Mucosa of stomach (tissue), 1 donor: ENCODE data around the gene NAGA.
"Not testable (repeated sequence)": the region's sequence is repeated elsewhere in the genome, so short reads cannot be mapped to it uniquely, and the experiment has no call there.

Experiments
- H3K27me3 ChIP-seq: one replicate; pipeline ENCODE4 v1.7.0; 2013; ENCODE audit warnings: mild to moderate bottlenecking, low read length; ENCODE audit not compliant: control insufficient read depth, insufficient read depth
- H3K36me3 ChIP-seq: one replicate; pipeline ENCODE4 v1.7.0; 2013; ENCODE audit warnings: low read length; ENCODE audit not compliant: control insufficient read depth, insufficient read depth
- H3K4me1 ChIP-seq: one replicate; pipeline ENCODE4 v1.7.0; 2013; ENCODE audit warnings: mild to moderate bottlenecking, low read length; ENCODE audit not compliant: control insufficient read depth, insufficient read depth
- H3K4me3 ChIP-seq: one replicate; pipeline ENCODE4 v1.7.0; 2013; ENCODE audit warnings: low read length
- H3K9ac ChIP-seq: one replicate; pipeline ENCODE4 v1.7.0; 2013; ENCODE audit warnings: mild to moderate bottlenecking, low read length, moderate library complexity
- H3K9me3 ChIP-seq: one replicate; pipeline ENCODE4 v1.7.0; 2013; ENCODE audit warnings: mild to moderate bottlenecking, low read length, moderate library complexity; ENCODE audit not compliant: control insufficient read depth
- donor health status: Pancreatic carcinoma.

The NAGA gene

DNA sequence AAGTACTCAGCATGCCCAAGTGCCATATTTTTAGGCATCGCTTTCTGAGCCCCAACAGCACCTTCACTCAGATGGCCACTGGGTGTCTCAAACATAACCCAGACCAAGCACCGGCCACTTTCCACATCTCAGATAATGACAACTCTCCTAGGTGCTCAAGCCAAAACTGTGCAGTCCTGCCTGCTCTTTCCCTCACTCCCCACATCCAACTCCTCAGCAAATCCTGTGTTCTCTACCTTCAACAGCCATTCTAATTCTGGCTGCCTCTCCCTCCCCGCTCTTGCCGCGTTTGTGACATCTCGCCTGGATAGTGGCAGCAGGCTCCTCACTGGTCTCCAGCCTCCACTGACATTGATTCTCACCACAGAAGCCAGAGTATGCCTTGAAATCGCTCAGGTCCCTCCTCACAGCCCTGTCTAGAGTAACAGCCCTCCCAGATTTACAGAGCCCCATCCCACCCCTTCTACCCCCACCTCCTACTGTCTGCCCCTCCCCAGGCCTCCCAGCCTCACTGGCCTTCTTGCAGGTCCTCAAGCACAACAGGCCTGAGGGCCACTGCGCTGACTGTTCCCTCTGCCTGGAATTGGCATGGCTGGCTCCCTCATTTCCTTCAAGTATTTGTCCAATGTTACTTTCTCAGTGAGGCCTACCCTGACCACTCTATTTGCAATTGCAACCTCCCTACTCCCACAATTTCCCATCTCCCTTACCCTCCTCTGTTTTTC lies 2.2 kb upstream of the NAGA start:
- H3K27me3 ChIP-seq, result no peaks in the 10 kb centered on the region
- H3K9ac ChIP-seq, result no peak overlapping the region
- H3K4me1 ChIP-seq, result peaks cover 39% of the 10 kb centered on the region
- peaks cover 4% of the 10 kb centered on the region for H3K36me3 ChIP-seq
- no peaks in the 10 kb centered on the region for H3K9me3 ChIP-seq
- H3K4me3 ChIP-seq, result no peak overlapping the region

- H3K4me1 ChIP-seq, result peaks cover 32% of the 10 kb centered on the region
- H3K4me3 ChIP-seq, H3K36me3 ChIP-seq, H3K27me3 ChIP-seq, H3K9me3 ChIP-seq: not testable (repeated sequence)
- peak overlapping the region; percentile 72 for H3K9ac ChIP-seq
Measured at GRCh38 chr22:42071508-42071907, 896 bp upstream of the NAGA start.

GRCh38 chr22:42069801-42070516 lies 653 bp downstream of the NAGA start:
- peaks cover 25% of the 10 kb centered on the region for H3K4me1 ChIP-seq

DNA sequence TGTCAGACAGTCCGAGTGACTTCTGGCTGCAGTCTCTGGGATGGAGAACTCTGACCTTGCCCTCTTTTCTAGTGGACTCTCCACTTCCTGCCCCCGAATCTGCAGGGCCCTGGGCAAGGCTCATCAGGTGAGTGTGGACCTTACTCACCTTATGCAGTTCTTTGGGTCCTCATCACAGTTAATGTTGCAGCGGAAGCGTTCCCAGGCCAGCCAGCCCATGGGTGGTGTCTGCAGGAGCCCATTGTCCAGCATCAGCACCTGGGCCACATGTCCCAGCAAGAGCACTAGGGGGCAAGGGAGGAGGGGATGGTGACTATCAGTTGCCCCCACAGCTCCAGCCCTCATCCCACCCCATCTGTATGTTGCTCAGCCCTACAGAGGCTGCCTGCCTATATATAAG lies 2.3 kb downstream of the NAGA start:
- peaks cover 14% of the 10 kb centered on the region for H3K4me1 ChIP-seq
- H3K27me3 ChIP-seq, result no peaks in the 10 kb centered on the region
- no peaks in the 10 kb centered on the region for H3K9me3 ChIP-seq
- H3K9ac ChIP-seq, result no peak overlapping the region
- no peaks in the 10 kb centered on the region for H3K36me3 ChIP-seq
- H3K4me3 ChIP-seq, result no peak overlapping the region

More at GRCh38 chr22:42069801-42070516, 653 bp downstream of the NAGA start:
- peak overlapping the region; percentile 72 for H3K9ac ChIP-seq
- H3K4me3 ChIP-seq, result peak overlapping the region; percentile 48
- H3K36me3 ChIP-seq, result no peaks in the 10 kb centered on the region
- no peaks in the 10 kb centered on the region for H3K9me3 ChIP-seq
- no peaks in the 10 kb centered on the region for H3K27me3 ChIP-seq

DNA sequence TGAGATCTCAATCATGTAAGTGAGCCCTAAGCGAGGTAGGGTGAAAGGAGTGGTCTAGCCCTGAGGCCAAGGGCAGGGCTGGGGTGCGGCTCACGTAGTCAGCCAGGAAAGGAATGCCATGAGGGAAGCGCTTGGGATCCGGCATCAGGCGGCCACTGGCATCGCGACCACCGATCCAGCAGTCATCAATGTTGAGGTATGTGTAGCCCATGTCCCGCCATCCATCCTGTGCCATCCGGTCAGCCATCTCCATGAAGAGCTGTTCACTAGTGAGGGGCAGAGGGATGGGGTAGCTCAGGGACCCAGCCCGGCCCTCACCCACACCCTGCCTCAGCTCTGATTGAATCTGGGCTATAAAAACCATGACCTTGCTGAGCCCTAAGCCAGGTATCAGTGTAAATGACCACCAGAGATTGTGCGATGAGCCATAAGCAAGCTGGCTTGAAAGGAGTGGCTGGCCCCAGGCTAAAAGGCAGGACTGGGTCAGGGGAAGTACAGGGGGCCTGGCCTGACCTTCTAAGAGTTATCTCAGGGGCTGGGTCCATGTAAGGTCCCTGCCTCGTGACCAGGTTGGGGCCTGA lies 2.9 kb downstream of the NAGA start:
- no peak overlapping the region for H3K9ac ChIP-seq
- H3K9me3 ChIP-seq, result no peaks in the 10 kb centered on the region
- H3K4me3 ChIP-seq, result no peak overlapping the region
- peaks cover 14% of the 10 kb centered on the region for H3K4me1 ChIP-seq
- H3K36me3 ChIP-seq, result no peaks in the 10 kb centered on the region
- H3K27me3 ChIP-seq, result no peaks in the 10 kb centered on the region

DNA sequence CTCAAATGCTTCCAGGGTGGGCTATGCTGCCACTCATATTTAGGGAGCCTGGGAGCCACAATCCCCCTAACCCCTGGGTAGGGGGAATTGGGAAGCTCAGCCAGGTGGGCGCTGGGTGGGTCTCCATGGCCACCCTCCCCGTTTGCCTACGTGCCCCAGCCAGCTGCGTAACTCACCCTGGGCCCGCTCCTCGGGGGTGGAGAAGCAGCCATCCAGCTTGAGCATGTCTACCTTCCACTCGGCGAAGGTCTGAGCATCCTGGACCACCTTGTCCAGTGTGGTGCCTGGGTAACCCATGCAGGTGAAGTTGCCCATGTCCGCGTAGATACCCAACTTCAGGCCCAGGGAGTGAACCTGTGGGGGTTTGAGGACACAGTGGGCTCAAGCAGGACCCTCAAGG lies 3.7 kb downstream of the NAGA start:
- H3K4me1 ChIP-seq, result peaks cover 14% of the 10 kb centered on the region
- H3K4me3 ChIP-seq, result no peak overlapping the region
- H3K9me3 ChIP-seq, result no peaks in the 10 kb centered on the region
- no peaks in the 10 kb centered on the region for H3K36me3 ChIP-seq
- H3K27me3 ChIP-seq, result no peaks in the 10 kb centered on the region
- no peak overlapping the region for H3K9ac ChIP-seq

- H3K4me3 ChIP-seq, result no peak overlapping the region
- H3K9ac ChIP-seq, result no peak overlapping the region
- peaks cover 10% of the 10 kb centered on the region for H3K4me1 ChIP-seq
- H3K36me3 ChIP-seq, result no peaks in the 10 kb centered on the region
- no peaks in the 10 kb centered on the region for H3K27me3 ChIP-seq
- H3K9me3 ChIP-seq, result no peaks in the 10 kb centered on the region
Measured at GRCh38 chr22:42066126-42066761, 4.4 kb downstream of the NAGA start.

DNA sequence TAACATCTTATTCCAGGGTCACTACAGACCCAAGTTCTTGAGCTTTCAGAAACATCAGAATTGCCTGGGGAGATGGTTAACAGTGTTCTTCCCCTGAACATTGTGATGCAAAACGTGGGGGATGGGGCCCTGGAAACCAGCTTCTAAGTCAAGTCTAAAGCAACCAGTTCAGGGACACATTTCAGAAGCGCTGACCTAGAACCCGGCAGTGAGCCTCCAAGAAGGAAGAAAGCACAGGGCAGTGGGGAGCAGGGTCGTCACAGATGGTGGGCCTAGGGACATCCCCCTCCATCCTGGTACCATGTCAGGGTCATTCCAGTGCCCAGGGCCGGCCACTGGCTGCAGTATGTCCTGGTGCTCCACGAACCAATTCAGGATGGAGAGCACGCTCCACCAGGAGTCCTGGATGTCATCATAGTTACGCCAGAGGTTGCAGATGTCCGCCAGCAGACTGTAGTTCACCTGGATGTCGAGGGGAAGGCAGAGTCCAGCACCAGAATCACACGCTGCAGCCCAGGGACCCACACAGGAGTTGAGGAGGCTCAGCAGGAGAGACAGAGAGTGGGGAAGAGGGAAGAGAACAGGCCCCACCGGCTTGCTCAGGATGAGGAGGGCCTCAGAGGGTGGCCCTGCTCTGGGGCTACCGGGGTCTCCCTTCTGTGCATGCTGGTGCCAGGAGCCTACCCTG lies 5.0 kb downstream of the NAGA start:
- no peak overlapping the region for H3K9ac ChIP-seq
- H3K27me3 ChIP-seq, result no peaks in the 10 kb centered on the region
- H3K4me3 ChIP-seq, result no peak overlapping the region
- peaks cover 8% of the 10 kb centered on the region for H3K4me1 ChIP-seq
- peaks cover 3% of the 10 kb centered on the region for H3K36me3 ChIP-seq
- H3K9me3 ChIP-seq, result no peaks in the 10 kb centered on the region

- no peak overlapping the region for H3K9ac ChIP-seq
- no peak overlapping the region for H3K4me3 ChIP-seq
- no peaks in the 10 kb centered on the region for H3K27me3 ChIP-seq
- H3K4me1 ChIP-seq, result peaks cover 2% of the 10 kb centered on the region
- no peaks in the 10 kb centered on the region for H3K9me3 ChIP-seq
- peaks cover 12% of the 10 kb centered on the region for H3K36me3 ChIP-seq
Measured at GRCh38 chr22:42064629-42065028, 6.0 kb downstream of the NAGA start.

DNA sequence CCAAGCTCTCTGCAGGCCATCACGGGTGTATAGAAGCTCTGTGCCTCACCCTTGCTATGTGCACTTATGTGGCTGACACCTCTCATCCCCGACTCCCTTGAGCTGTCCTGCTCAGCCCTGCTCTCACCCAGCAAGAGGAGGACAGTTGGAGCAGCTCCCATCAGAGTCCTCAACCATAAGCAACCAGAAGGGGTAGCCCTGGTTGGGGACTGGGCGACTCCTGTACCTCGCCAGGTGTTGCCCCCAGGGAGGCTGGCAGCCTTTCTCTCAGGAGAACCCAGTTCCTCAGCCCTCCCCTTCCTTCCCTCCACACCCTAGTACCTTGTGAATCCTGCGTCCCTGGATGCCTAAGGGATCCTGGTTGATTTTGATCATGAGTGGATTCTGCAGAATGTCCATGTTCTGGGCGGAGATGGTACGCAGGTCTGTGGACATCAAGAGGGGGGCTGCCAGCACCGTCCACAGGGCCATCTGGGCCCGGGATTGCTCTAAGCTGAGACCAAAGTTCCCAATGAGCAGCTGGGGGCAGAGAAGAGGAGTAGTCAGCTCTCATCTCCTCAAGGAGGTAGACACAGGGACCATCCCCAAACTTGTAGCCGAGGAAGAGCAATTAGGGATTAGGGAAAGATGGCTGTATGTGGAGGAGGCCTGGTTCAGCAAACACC lies 8.0 kb downstream of the NAGA start:
- Histone ChIP-seq H3K27me3 (no peaks in the 10 kb centered on the region), H3K4me3 (no peak overlapping the region), H3K9ac (no peak overlapping the region), H3K4me1 (no peaks in the 10 kb centered on the region), H3K36me3 (peaks cover 13% of the 10 kb centered on the region), H3K9me3 (no peaks in the 10 kb centered on the region)

GRCh38 chr22:42061041-42061440 lies 9.6 kb downstream of the NAGA start:
- Histone ChIP-seq H3K4me1 (no peaks in the 10 kb centered on the region), H3K27me3 (no peaks in the 10 kb centered on the region), H3K9ac (no peak overlapping the region), H3K9me3 (no peaks in the 10 kb centered on the region), H3K36me3 (peaks cover 13% of the 10 kb centered on the region), H3K4me3 (no peak overlapping the region)
